OCI-LY7 (cell line): ENCODE results near the gene NAB1. TPM values are rescaled to one million over a fixed set of nuclear protein-coding genes. Genes with fewer than 3 reads are reported as not detected.

Source experiments
- BruUV-seq: library from RNA; stranded (reverse); fragments of 400-500 nt; replicated peaks from 2 replicates; lab custom pipeline; 2021; lab: Mats Ljungman, UMichigan
- CTCF ChIA-PET: fragments of 300-600 bp; sonication (Branson Sonifier 250); formaldehyde crosslinking; loops from one replicate; lab custom pipeline; 2022; ENCODE audit warnings: antibody characterized with exemption; ENCODE audit not compliant: unreplicated experiment; lab: Charles Lee
- POLR2A ChIA-PET: fragments of 300-600 bp; sonication (Branson Sonifier 250); formaldehyde crosslinking; loops from one replicate; lab custom pipeline; 2022; ENCODE audit warnings: antibody characterized with exemption; lab: Charles Lee
- DNase-seq: peaks from one replicate; pipeline ENCODE4 v3.0.0-alpha.2; 2015; ENCODE audit warnings: low spot score
- H2AFZ ChIP-seq: fragments of 200-600 bp; sonication (generic), shearing (Covaris generic); 2 replicates; pipeline ENCODE4 v1.6.1; 2014; ENCODE audit warnings: mild to moderate bottlenecking, antibody characterized with exemption, low read length, moderate library complexity
- H3K27ac ChIP-seq: fragments of 200-600 bp; sonication (generic); 2 replicates; pipeline ENCODE4 v1.5.1; 2014; ENCODE audit warnings: mixed run types, low read depth, mild to moderate bottlenecking, moderate library complexity, low read length, inconsistent platforms; ENCODE audit not compliant: poor library complexity, severe bottlenecking
- H3K36me3 ChIP-seq: fragments of 200-600 bp; sonication (generic); 2 replicates; pipeline ENCODE4 v1.6.1; 2014; ENCODE audit warnings: mild to moderate bottlenecking, antibody characterized with exemption, low read length, moderate library complexity, mixed read lengths; ENCODE audit not compliant: insufficient read depth
- H3K4me1 ChIP-seq: fragments of 200-600 bp; sonication (generic); 2 replicates; pipeline ENCODE4 v1.5.1; 2014; ENCODE audit warnings: mild to moderate bottlenecking, low read length; ENCODE audit not compliant: insufficient read depth, poor library complexity, severe bottlenecking
- H3K4me2 ChIP-seq: fragments of 200-600 bp; sonication (generic); 2 replicates; pipeline ENCODE4 v1.6.1; 2014; ENCODE audit warnings: mild to moderate bottlenecking, low read length
- H3K4me3 ChIP-seq: fragments of 200-600 bp; sonication (generic); 2 replicates; pipeline ENCODE4 v1.5.1; 2014; ENCODE audit warnings: mild to moderate bottlenecking, low read depth, low read length; ENCODE audit not compliant: poor library complexity, severe bottlenecking
- H3K79me2 ChIP-seq: fragments of 200-600 bp; sonication (generic); 2 replicates; pipeline ENCODE4 v1.6.1; 2016; ENCODE audit warnings: low read depth, mild to moderate bottlenecking, low read length, moderate library complexity, mixed read lengths; ENCODE audit not compliant: insufficient read depth
- H3K9me2 ChIP-seq: fragments of 200-600 bp; sonication (generic); 2 replicates; pipeline ENCODE4 v1.6.1; 2016; ENCODE audit warnings: mild to moderate bottlenecking, low read length, mixed read lengths; ENCODE audit not compliant: insufficient read depth
- H3K9me3 ChIP-seq: fragments of 200-600 bp; sonication (generic); 2 replicates; pipeline ENCODE4 v1.6.1; 2014; ENCODE audit warnings: mild to moderate bottlenecking, mixed run types, low read length, mixed read lengths
- H4K20me1 ChIP-seq: fragments of 200-600 bp; sonication (generic); 2 replicates; pipeline ENCODE4 v1.6.1; 2014; ENCODE audit warnings: mild to moderate bottlenecking, antibody characterized with exemption, low read length, moderate library complexity, mixed read lengths; ENCODE audit not compliant: insufficient read depth
- EZH2phosphoT487 ChIP-seq: fragments of 200-600 bp; sonication (generic); IDR thresholded peaks from 2 replicates; pipeline ENCODE4 v1.6.1; 2018; ENCODE audit warnings: low read depth, borderline replicate concordance, mild to moderate bottlenecking, mixed run types, antibody characterized with exemption, low read length, moderate library complexity, mixed read lengths
- intact Hi-C: fragments of 100-400 bp; cut with micrococcal nuclease; formaldehyde crosslinking; loops from one replicate; pipeline ENCODE4 v1.10.0; 2022; ENCODE audit not compliant: unreplicated experiment
- total RNA-seq, 2 experiments: library from RNA; depleted of rRNA in 1 of 2; stranded (reverse); fragments of >200 nt in 1 of 2; shearing (Covaris generic) in 1 of 2; gene quantifications; 2 replicates each; pipeline ENCODE4 v1.2.3, GENCODE V29; 2014 to 2022
- TF ChIP-seq, protein P1 (sequence below): fragments of 200-600 bp; sonication (generic); conservative IDR thresholded peaks from 2 replicates; pipeline ENCODE4 v1.5.1; 2014; ENCODE audit warnings: mild to moderate bottlenecking, antibody characterized with exemption, low read length, moderate library complexity, mixed read lengths

Gene NAB1
- total RNA-seq, 2 experiments from 2014 or later: 24.5 to 30.2 TPM

DNA sequence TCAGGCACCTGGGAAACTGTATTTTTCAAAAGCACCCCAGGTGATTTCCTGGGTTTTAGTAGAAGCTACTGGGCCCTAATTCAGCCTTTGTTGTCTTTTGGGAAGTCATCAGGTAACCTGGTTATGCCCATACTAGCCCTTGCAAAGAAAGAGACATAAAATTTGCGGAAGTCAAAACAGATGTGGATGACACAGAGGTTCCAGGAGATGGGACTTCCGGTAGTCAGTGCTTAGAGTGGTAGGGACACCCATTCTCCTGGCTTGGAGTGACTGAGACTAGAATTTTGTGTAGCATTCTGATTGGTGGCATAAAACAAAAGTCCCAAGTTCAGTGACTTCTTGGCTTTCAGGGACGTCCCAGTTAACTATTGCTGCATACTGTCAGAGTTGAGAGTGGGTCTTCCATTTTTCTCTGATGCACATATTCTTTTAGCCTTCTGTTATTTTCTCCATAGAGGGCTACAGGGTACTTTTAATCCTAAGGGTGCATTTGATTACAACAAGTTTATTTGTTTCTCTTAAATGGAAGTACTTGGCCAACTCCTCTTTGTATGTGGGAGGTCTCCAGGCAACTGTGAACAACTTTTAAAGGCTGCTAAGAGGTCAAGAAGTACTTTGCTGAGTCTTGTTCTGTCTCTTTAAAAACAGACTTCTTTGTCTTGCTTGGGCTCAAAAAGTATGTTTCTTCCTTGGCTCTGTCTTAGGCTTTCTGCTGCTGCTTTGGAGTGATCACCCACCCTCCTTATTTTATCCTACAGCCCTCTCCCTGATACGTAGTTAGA is 8.8 kb downstream of the NAB1 start:
- no peak overlapping the region for H2AFZ ChIP-seq
- DNase-seq: no peak
- peaks cover 13% of the 10 kb centered on the region; the same call in 1 of the 2 replicates for H3K36me3 ChIP-seq
- TF ChIP-seq, protein P1, sequence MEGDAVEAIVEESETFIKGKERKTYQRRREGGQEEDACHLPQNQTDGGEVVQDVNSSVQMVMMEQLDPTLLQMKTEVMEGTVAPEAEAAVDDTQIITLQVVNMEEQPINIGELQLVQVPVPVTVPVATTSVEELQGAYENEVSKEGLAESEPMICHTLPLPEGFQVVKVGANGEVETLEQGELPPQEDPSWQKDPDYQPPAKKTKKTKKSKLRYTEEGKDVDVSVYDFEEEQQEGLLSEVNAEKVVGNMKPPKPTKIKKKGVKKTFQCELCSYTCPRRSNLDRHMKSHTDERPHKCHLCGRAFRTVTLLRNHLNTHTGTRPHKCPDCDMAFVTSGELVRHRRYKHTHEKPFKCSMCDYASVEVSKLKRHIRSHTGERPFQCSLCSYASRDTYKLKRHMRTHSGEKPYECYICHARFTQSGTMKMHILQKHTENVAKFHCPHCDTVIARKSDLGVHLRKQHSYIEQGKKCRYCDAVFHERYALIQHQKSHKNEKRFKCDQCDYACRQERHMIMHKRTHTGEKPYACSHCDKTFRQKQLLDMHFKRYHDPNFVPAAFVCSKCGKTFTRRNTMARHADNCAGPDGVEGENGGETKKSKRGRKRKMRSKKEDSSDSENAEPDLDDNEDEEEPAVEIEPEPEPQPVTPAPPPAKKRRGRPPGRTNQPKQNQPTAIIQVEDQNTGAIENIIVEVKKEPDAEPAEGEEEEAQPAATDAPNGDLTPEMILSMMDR: no peak
- no peak for TF ChIP-seq EZH2phosphoT487
- no peak overlapping the region for H3K4me2 ChIP-seq
- H3K4me1 ChIP-seq: no peaks in the 10 kb centered on the region
- ChIA-PET POLR2A (no interaction called here), CTCF (no interaction called here)
- 0 out of 2 replicates have a peak, but pooled peaks cover 10% of the 10 kb centered on the region for H4K20me1 ChIP-seq
- no peak overlapping the region for H3K27ac ChIP-seq
- H3K4me3 ChIP-seq: no peak overlapping the region
- intact Hi-C loops: no loop called here
- no peaks in the 10 kb centered on the region for H3K9me2 ChIP-seq
- no TSS peak for BruUV-seq
- H3K9me3 ChIP-seq: no peaks in the 10 kb centered on the region
- 0 out of 2 replicates have a peak, but pooled peaks cover 5% of the 10 kb centered on the region for H3K79me2 ChIP-seq

DNA sequence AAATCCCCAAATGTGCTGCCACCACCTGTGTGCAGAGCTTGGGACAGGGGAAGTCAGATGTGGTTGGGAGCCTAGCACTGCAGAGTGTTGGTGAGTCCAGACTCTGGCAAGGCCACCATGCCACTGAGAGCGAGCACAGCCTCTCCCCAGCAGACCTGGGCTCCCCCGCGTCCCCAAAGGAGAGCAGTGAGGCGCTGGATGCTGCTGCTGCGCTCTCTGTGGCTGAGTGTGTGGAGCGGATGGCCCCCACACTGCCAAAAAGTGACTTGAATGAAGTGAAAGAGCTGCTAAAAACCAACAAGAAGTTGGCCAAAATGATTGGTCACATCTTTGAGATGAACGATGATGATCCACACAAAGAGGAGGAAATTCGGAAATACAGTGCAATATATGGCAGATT is 10.7 kb downstream of the NAB1 start:
- TF ChIP-seq EZH2phosphoT487: no peak
- no TSS peak for BruUV-seq
- Histone ChIP-seq H2AFZ (no peak overlapping the region), H3K4me3 (no peak overlapping the region), H3K27ac (no peak overlapping the region), H3K79me2 (peaks cover 8% of the 10 kb centered on the region), H3K36me3 (peaks cover 17% of the 10 kb centered on the region), H3K4me1 (no peaks in the 10 kb centered on the region), H3K9me2 (no peaks in the 10 kb centered on the region), H3K4me2 (no peak overlapping the region), H4K20me1 (0 out of 2 replicates have a peak, but pooled peaks cover 4% of the 10 kb centered on the region), H3K9me3 (no peaks in the 10 kb centered on the region)
- ChIA-PET CTCF (no interaction called here), POLR2A (no interaction called here)
- intact Hi-C loops: no loop called here
- no peak for DNase-seq

GRCh38 chr2:190662754-190663153 is 13.9 kb downstream of the NAB1 start:
- H3K79me2 ChIP-seq: peaks cover 3% of the 10 kb centered on the region

More at GRCh38 chr2:190662754-190663153, 13.9 kb downstream of the NAB1 start:
- 0 out of 2 replicates have a peak, but pooled peaks cover 4% of the 10 kb centered on the region for H4K20me1 ChIP-seq
- no TSS peak for BruUV-seq
- H3K9me2 ChIP-seq: no peaks in the 10 kb centered on the region
- H2AFZ ChIP-seq: no peak overlapping the region
- no peak for TF ChIP-seq EZH2phosphoT487
- TF ChIP-seq, protein P1: no peak
- POLR2A ChIA-PET: interaction anchor here (0.6 to 4.8 kb wide), 6 partner anchors 12 to 1496 kb away, joined by 3 to 24 read pairs (median 4); partner anchors contain the start of gene NAB1
- peaks cover 32% of the 10 kb centered on the region for H3K36me3 ChIP-seq
- no peaks in the 10 kb centered on the region; the same call in 1 of the 2 replicates for H3K9me3 ChIP-seq
- no peaks in the 10 kb centered on the region for H3K4me1 ChIP-seq
- DNase-seq: no peak
- no peak overlapping the region for H3K4me3 ChIP-seq
- intact Hi-C loops: loop anchor here (10.0 kb wide), 1 partner anchor 352 kb away; the partner anchor contains the start of gene STAT1
- no peak overlapping the region for H3K27ac ChIP-seq
- CTCF ChIA-PET: no interaction called here
- H3K4me2 ChIP-seq: no peak overlapping the region
